Panc1 (cell line): ENCODE measurements around the gene COQ8B. TPM values are rescaled to one million over a fixed set of nuclear protein-coding genes. Genes with fewer than 3 reads are reported as not detected.

Experiments
- total RNA-seq: library from RNA; stranded (reverse); gene quantifications from one replicate; pipeline ENCODE4 v1.2.1, GENCODE V29; 2021; ENCODE audit not compliant: unreplicated experiment

The COQ8B gene
- total RNA-seq, 1 experiment from 2014 or later = 15.6 TPM

Other genes starting within 250 kb of the COQ8B start
- 1.2 TPM for gene SPTBN4, start 249.9 kb downstream of the COQ8B start, total RNA-seq
- 55.9 TPM for gene SHKBP1, start 140.0 kb downstream of the COQ8B start, total RNA-seq
- gene LTBP4, start 115.5 kb downstream of the COQ8B start, total RNA-seq = 75.4 TPM
- 27.6 TPM for gene NUMBL, start 26.2 kb downstream of the COQ8B start, total RNA-seq
- 7.2 TPM for gene ITPKC, start 226 bp upstream of the COQ8B start, total RNA-seq
- 5.5 TPM for gene ACTMAP, start 33.6 kb upstream of the COQ8B start, total RNA-seq
- 104 TPM for gene SNRPA, start 34.3 kb upstream of the COQ8B start, total RNA-seq
- gene MIA, start 58.6 kb upstream of the COQ8B start, total RNA-seq = 2.2 TPM
- 24.8 TPM for gene RAB4B, start 61.4 kb upstream of the COQ8B start, total RNA-seq
- gene EGLN2, start 82.3 kb upstream of the COQ8B start, total RNA-seq = 115 TPM
- gene CYP2A6, start 133.6 kb upstream of the COQ8B start, total RNA-seq = 0.41 TPM
- not detected for gene CYP2A7, start 165.3 kb upstream of the COQ8B start, total RNA-seq